Peyer's patch (tissue), 4 donors: ENCODE data around the gene SLC12A8. TPM values are rescaled to one million over a fixed set of nuclear protein-coding genes. Genes with fewer than 3 reads are reported as not detected.

Experiments
- DNase-seq, 3 donors: peaks; one replicate each; pipeline ENCODE4 v3.0.0-alpha.2; 2017 to 2019
- H3K27ac ChIP-seq, 4 donors: fragments of 200-600 bp; sonication (generic); one replicate each; pipeline ENCODE4 v1.5.1; 2016 to 2019
- H3K27me3 ChIP-seq, 2 donors: fragments of 200-600 bp; sonication (generic); one replicate each; pipeline ENCODE4 v1.5.1; 2019
- H3K36me3 ChIP-seq, 3 donors: fragments of 200-600 bp; sonication (generic); one replicate each; pipeline ENCODE4 v1.5.1; 2016 to 2019
- H3K4me1 ChIP-seq, 4 donors: fragments of 200-600 bp; sonication (generic); one replicate each; pipeline ENCODE4 v1.5.1; 2016 to 2019
- H3K4me3 ChIP-seq, 4 donors: fragments of 200-600 bp; sonication (generic); 1 replicate in 3 of 4; 2 replicates in 1 of 4; pipeline ENCODE4 v1.5.1; 2016 to 2019; ENCODE audit warnings: mild to moderate bottlenecking in 1 of 4
- H3K9me3 ChIP-seq, 4 donors: fragments of 200-600 bp; sonication (generic); one replicate each; pipeline ENCODE4 v1.5.1; 2016 to 2019; ENCODE audit warnings: mild to moderate bottlenecking in 1 of 4
- CTCF ChIP-seq, 6 experiments: fragments of 450-650 bp in 4 of 6; fragments of 200-600 bp in 2 of 6; sonication (generic) in 1 of 6; IDR thresholded peaks; one replicate each; pipeline ENCODE4 v1.5.1; 2017 to 2019; ENCODE audit warnings: antibody characterized with exemption in 6 of 6, mild to moderate bottlenecking in 3 of 6, moderate library complexity in 1 of 6
- POLR2A ChIP-seq, 2 donors: fragments of 450-650 bp; IDR thresholded peaks; one replicate each; pipeline ENCODE4 v1.5.1; 2017; ENCODE audit warnings: antibody characterized with exemption in 2 of 2, mild to moderate bottlenecking in 2 of 2, moderate library complexity in 2 of 2
- total RNA-seq, 4 donors: library from RNA; depleted of rRNA; stranded (reverse); fragments of >200 nt; gene quantifications; one replicate each; pipeline ENCODE4 v1.1.0, GENCODE V29; 2016

SLC12A8 gene
- total RNA-seq, 4 donors from 2014 or later, result 24.2 to 31.4 (median 26.3) TPM

GRCh38 chr3:125256675-125257074, 44.1 kb upstream of the SLC12A8 start:
- no peak for DNase-seq
- no peaks in the 10 kb centered on the region for H3K9me3 ChIP-seq
- no peak overlapping the region for H3K4me3 ChIP-seq
- H3K27ac ChIP-seq, result no peak overlapping the region
- no peaks in the 10 kb centered on the region for H3K36me3 ChIP-seq
- H3K4me1 ChIP-seq, result no peaks in the 10 kb centered on the region
- H3K27me3 ChIP-seq, result no peaks in the 10 kb centered on the region
- TF ChIP-seq CTCF (IDR thresholded peaks at IDR 0.05) (no peak), POLR2A (IDR thresholded peaks at IDR 0.05) (no peak)

GRCh38 chr3:125250973-125251372, 38.4 kb upstream of the SLC12A8 start:
- no peak for DNase-seq
- H3K4me3 ChIP-seq, result no peak overlapping the region
- H3K36me3 ChIP-seq, result no peaks in the 10 kb centered on the region
- no peaks in the 10 kb centered on the region for H3K27me3 ChIP-seq
- H3K9me3 ChIP-seq, result no peaks in the 10 kb centered on the region
- H3K27ac ChIP-seq, result no peak overlapping the region
- TF ChIP-seq CTCF (IDR thresholded peaks at IDR 0.05), result no peak
- no peaks in the 10 kb centered on the region for H3K4me1 ChIP-seq

GRCh38 chr3:125246237-125246636, 33.7 kb upstream of the SLC12A8 start:
- Histone ChIP-seq H3K36me3 (peaks cover 0 to 10% (median 0%) of the 10 kb centered on the region in 3 donors), H3K9me3 (no peaks in the 10 kb centered on the region), H3K4me3 (no peak overlapping the region), H3K27ac (no peak overlapping the region), H3K27me3 (no peaks in the 10 kb centered on the region), H3K4me1 (no peaks in the 10 kb centered on the region)
- TF ChIP-seq POLR2A (IDR thresholded peaks at IDR 0.05), result no peak
- no peak for TF ChIP-seq CTCF (IDR thresholded peaks at IDR 0.05)
- no peak for DNase-seq

- peaks cover 0 to 10% (median 0%) of the 10 kb centered on the region in 3 donors for H3K36me3 ChIP-seq
- H3K4me1 ChIP-seq, result no peaks in the 10 kb centered on the region
- H3K27ac ChIP-seq, result no peak overlapping the region
These were observed 33.0 kb upstream of the SLC12A8 start for GRCh38 chr3:125245521-125245920.

GRCh38 chr3:125240496-125240895, 27.9 kb upstream of the SLC12A8 start:
- no peaks in the 10 kb centered on the region for H3K9me3 ChIP-seq
- peaks cover 0 to 16% (median 0%) of the 10 kb centered on the region in 3 donors for H3K36me3 ChIP-seq
- no peak for TF ChIP-seq POLR2A (IDR thresholded peaks at IDR 0.05)
- TF ChIP-seq CTCF (IDR thresholded peaks at IDR 0.05), result no peak
- no peak for DNase-seq
- H3K27me3 ChIP-seq, result no peaks in the 10 kb centered on the region
- H3K4me1 ChIP-seq, result no peaks in the 10 kb centered on the region
- H3K4me3 ChIP-seq, result no peak overlapping the region
- H3K27ac ChIP-seq, result no peak overlapping the region

More at GRCh38 chr3:125245521-125245920, 33.0 kb upstream of the SLC12A8 start:
- no peak for DNase-seq
- Histone ChIP-seq H3K9me3 (no peaks in the 10 kb centered on the region), H3K27me3 (no peaks in the 10 kb centered on the region), H3K4me3 (no peak overlapping the region)
- TF ChIP-seq POLR2A (IDR thresholded peaks at IDR 0.05) (no peak), CTCF (IDR thresholded peaks at IDR 0.05) (no peak)

GRCh38 chr3:125239266-125239665, 26.7 kb upstream of the SLC12A8 start:
- Histone ChIP-seq H3K36me3 (peaks cover 0 to 16% (median 0%) of the 10 kb centered on the region in 3 donors), H3K4me3 (no peak overlapping the region), H3K4me1 (no peaks in the 10 kb centered on the region), H3K9me3 (no peaks in the 10 kb centered on the region), H3K27me3 (no peaks in the 10 kb centered on the region), H3K27ac (no peak overlapping the region)
- DNase-seq, result no peak
- TF ChIP-seq POLR2A (IDR thresholded peaks at IDR 0.05), result no peak
- TF ChIP-seq CTCF (IDR thresholded peaks at IDR 0.05), result no peak
